H9 (cell line): ENCODE measurements around the gene CELF4. TPM values are rescaled to one million over a fixed set of nuclear protein-coding genes. Genes with fewer than 3 reads are reported as not detected.

Experiments used
- DNase-seq: peaks from one replicate; pipeline ENCODE4 v3.0.0-alpha.2; 2017
- H2AFZ ChIP-seq: one replicate; pipeline ENCODE4 v1.6.1; 2013; ENCODE audit warnings: mild to moderate bottlenecking, low read length, control low read depth, moderate library complexity
- H2AK5ac ChIP-seq: 2 replicates; pipeline ENCODE4 v1.6.1; 2013; ENCODE audit warnings: low read length, control low read depth, mixed read lengths; ENCODE audit not compliant: insufficient read length
- H2BK120ac ChIP-seq: one replicate; pipeline ENCODE4 v1.6.1; 2013; ENCODE audit warnings: low read depth, mild to moderate bottlenecking, low read length, control low read depth, inconsistent platforms; ENCODE audit not compliant: poor library complexity, severe bottlenecking
- H2BK12ac ChIP-seq: 2 replicates; pipeline ENCODE4 v1.6.1; 2013; ENCODE audit warnings: low read length, control low read depth, mixed read lengths, low read depth; ENCODE audit not compliant: insufficient read length
- H2BK15ac ChIP-seq: 2 replicates; pipeline ENCODE4 v1.6.1; 2013; ENCODE audit warnings: low read depth, low read length, control low read depth
- H2BK20ac ChIP-seq: one replicate; pipeline ENCODE4 v1.6.1; 2013; ENCODE audit warnings: low read depth, mild to moderate bottlenecking, low read length, control low read depth, inconsistent platforms; ENCODE audit not compliant: poor library complexity, severe bottlenecking
- H2BK5ac ChIP-seq: 2 replicates; pipeline ENCODE4 v1.6.1; 2013; ENCODE audit warnings: low read length, control low read depth, mixed read lengths; ENCODE audit not compliant: insufficient read length
- H3K14ac ChIP-seq: 2 replicates; pipeline ENCODE4 v1.6.1; 2013; ENCODE audit warnings: low read length, control low read depth; ENCODE audit not compliant: insufficient read depth
- H3K18ac ChIP-seq: 2 replicates; pipeline ENCODE4 v1.6.1; 2013; ENCODE audit warnings: low read depth, mild to moderate bottlenecking, mixed read lengths, low read length, control low read depth; ENCODE audit not compliant: insufficient read length
- H3K23ac ChIP-seq: 2 replicates; pipeline ENCODE4 v1.6.1; 2013; ENCODE audit warnings: low read length, control low read depth, mixed read lengths, low read depth; ENCODE audit not compliant: insufficient read length
- H3K23me2 ChIP-seq: 2 replicates; pipeline ENCODE4 v1.6.1; 2013; ENCODE audit warnings: low read depth, mild to moderate bottlenecking, mixed read lengths, low read length, control low read depth; ENCODE audit not compliant: insufficient read length, poor library complexity, severe bottlenecking
- H3K27ac ChIP-seq: 2 replicates; pipeline ENCODE4 v1.5.1; 2013; ENCODE audit warnings: low read length, control low read depth, mixed read lengths, low read depth; ENCODE audit not compliant: insufficient read length
- H3K27me3 ChIP-seq: 2 replicates; pipeline ENCODE4 v1.6.1; 2013; ENCODE audit warnings: low read length, control low read depth, inconsistent platforms; ENCODE audit not compliant: insufficient read depth
- H3K4ac ChIP-seq: 2 replicates; pipeline ENCODE4 v1.6.1; 2013; ENCODE audit warnings: low read depth, mild to moderate bottlenecking, control low read depth, inconsistent platforms, low read length, moderate library complexity
- H3K4me1 ChIP-seq: 2 replicates; pipeline ENCODE4 v1.6.1; 2013; ENCODE audit warnings: low read length, control low read depth, inconsistent platforms; ENCODE audit not compliant: insufficient read depth
- H3K4me2 ChIP-seq: 2 replicates; pipeline ENCODE4 v1.6.1; 2013; ENCODE audit warnings: low read length, control low read depth, mixed read lengths; ENCODE audit not compliant: insufficient read length, insufficient read depth
- H3K56ac ChIP-seq: 2 replicates; pipeline ENCODE4 v1.6.1; 2013; ENCODE audit warnings: low read depth, mild to moderate bottlenecking, mixed read lengths, low read length, control low read depth; ENCODE audit not compliant: insufficient read length
- H3K79me1 ChIP-seq: 2 replicates; pipeline ENCODE4 v1.6.1; 2013; ENCODE audit warnings: low read depth, mild to moderate bottlenecking, moderate library complexity, low read length, control low read depth, inconsistent platforms; ENCODE audit not compliant: insufficient read depth, poor library complexity, severe bottlenecking
- H3K79me2 ChIP-seq: 2 replicates; pipeline ENCODE4 v1.6.1; 2013; ENCODE audit warnings: low read length, control low read depth, inconsistent platforms; ENCODE audit not compliant: insufficient read depth
- H3K9ac ChIP-seq: 2 replicates; pipeline ENCODE4 v1.6.1; 2013; ENCODE audit warnings: low read length, control low read depth, mixed read lengths; ENCODE audit not compliant: insufficient read length; ENCODE audit errors: extremely low read depth
- H3K9me3 ChIP-seq: one replicate; pipeline ENCODE4 v1.6.1; 2013; ENCODE audit warnings: low read depth, low read length, inconsistent platforms; ENCODE audit not compliant: control insufficient read depth
- H3T11ph ChIP-seq: one replicate; pipeline ENCODE4 v1.6.1; 2013; ENCODE audit warnings: mild to moderate bottlenecking, low read length, control low read depth, inconsistent platforms
- H4K20me1 ChIP-seq: one replicate; pipeline ENCODE4 v1.6.1; 2013; ENCODE audit not compliant: control insufficient read depth, insufficient read length, insufficient read depth
- H4K5ac ChIP-seq: 2 replicates; pipeline ENCODE4 v1.6.1; 2013; ENCODE audit warnings: low read depth, mild to moderate bottlenecking, mixed read lengths, low read length, control low read depth; ENCODE audit not compliant: insufficient read length
- H4K8ac ChIP-seq: replicated peaks from 2 replicates; pipeline ENCODE4 v1.6.1; 2013; ENCODE audit warnings: low read length, control low read depth, mixed read lengths, low read depth; ENCODE audit not compliant: insufficient read length
- H4K91ac ChIP-seq: 2 replicates; pipeline ENCODE4 v1.6.1; 2013; ENCODE audit warnings: low read depth, mild to moderate bottlenecking, moderate library complexity, mixed read lengths, low read length, control low read depth; ENCODE audit not compliant: insufficient read length
- H3K27ac Mint-ChIP-seq, 3 experiments: 2 replicates in 2 of 3; 3 replicates in 1 of 3; pipeline ENCODE4 v1.8.0; 2020 to 2021; ENCODE audit warnings: mixed read lengths in 3 of 3, mild to moderate bottlenecking in 1 of 3, moderate library complexity in 1 of 3
- H3K27me3 Mint-ChIP-seq: 2 replicates; pipeline ENCODE4 v1.8.0; 2021; ENCODE audit warnings: low read depth, mild to moderate bottlenecking, moderate library complexity, mixed read lengths
- H3K36me3 Mint-ChIP-seq, 3 experiments: 2 replicates in 2 of 3; 3 replicates in 1 of 3; pipeline ENCODE4 v1.8.0; 2020 to 2021; ENCODE audit warnings: low read depth in 3 of 3, mixed read lengths in 3 of 3; ENCODE audit not compliant: insufficient read depth in 1 of 3
- H3K4me1 Mint-ChIP-seq, 2 experiments: 2 replicates each; pipeline ENCODE4 v1.8.0; 2020; ENCODE audit warnings: mixed read lengths in 2 of 2
- H3K4me3 Mint-ChIP-seq, 2 experiments: 2 replicates in 1 of 2; 3 replicates in 1 of 2; pipeline ENCODE4 v1.8.0; 2020 to 2021; ENCODE audit warnings: mild to moderate bottlenecking in 2 of 2, mixed read lengths in 2 of 2, moderate library complexity in 1 of 2
- H3K9me3 Mint-ChIP-seq, 2 experiments: 2 replicates in 1 of 2; 3 replicates in 1 of 2; pipeline ENCODE4 v1.8.0; 2020; ENCODE audit warnings: mild to moderate bottlenecking in 2 of 2, mixed read lengths in 2 of 2, moderate library complexity in 1 of 2
- CTCF ChIP-seq: fragments of 200-600 bp; sonication (generic); conservative IDR thresholded peaks from 3 replicates; pipeline ENCODE4 v1.8.0; 2021; ENCODE audit warnings: antibody characterized with exemption, mild to moderate bottlenecking
- WGBS: extraction: QIAGEN DNeasy Blood & Tissue Kit; methylation state at CpG from one replicate; pipeline ENCODE4 v1.1.7; 2013; ENCODE audit warnings: missing lambda C conversion rate, low lambda C conversion rate, mixed read lengths; ENCODE audit not compliant: insufficient read length; ENCODE audit errors: extremely low coverage; 5-methylcytosine and 5-hydroxymethylcytosine counted together
- total RNA-seq: library from RNA; stranded (reverse); gene quantifications from 2 replicates; pipeline ENCODE4 v1.2.1, GENCODE V29; 2021

Gene CELF4
- total RNA-seq, 1 experiment from 2014 or later, result 1.1 TPM

GRCh38 chr18:37252854-37253393 is 312.7 kb downstream of the CELF4 start:
- H3K36me3 Mint-ChIP-seq, result peaks cover 0 to 2% (median 0%) of the 10 kb centered on the region in 3 experiments; a peak in 1 of 7 replicates
- H3K27me3 ChIP-seq, result peaks cover 12% of the 10 kb centered on the region
- H3K9ac ChIP-seq, result no peak overlapping the region
- peaks cover 5% of the 10 kb centered on the region; the same call in 1 of the 2 replicates for H3K4me1 ChIP-seq
- H3K79me1 ChIP-seq, result no peaks in the 10 kb centered on the region
- no peak overlapping the region for H2BK12ac ChIP-seq
- no CpG with 5 or more reads among the region's 12 CpGs for WGBS
- H2BK20ac ChIP-seq, result no peak overlapping the region
- no peak overlapping the region for H4K5ac ChIP-seq
- H3T11ph ChIP-seq, result no peak overlapping the region
- H3K4me3 Mint-ChIP-seq, result peak overlapping the region; percentile 70 to 74
- H3K23ac ChIP-seq, result no peak overlapping the region
- H2BK120ac ChIP-seq, result no peak overlapping the region
- H2BK15ac ChIP-seq, result no peak overlapping the region
- H3K23me2 ChIP-seq, result peaks cover 7% of the 10 kb centered on the region
- H2BK5ac ChIP-seq, result no peak overlapping the region
- H4K8ac ChIP-seq, result no peak overlapping the region
- H3K9me3 ChIP-seq, result no peaks in the 10 kb centered on the region
- 0 out of 5 replicates have a peak, but pooled peaks cover 0 to 2% of the 10 kb centered on the region in 2 experiments for H3K9me3 Mint-ChIP-seq
- no peak overlapping the region for H3K27ac Mint-ChIP-seq
- no peaks in the 10 kb centered on the region for H4K20me1 ChIP-seq
- no peak overlapping the region for H3K4ac ChIP-seq
- peak overlapping the region; percentile 63 for H3K4me2 ChIP-seq
- H3K4me1 Mint-ChIP-seq, result peaks cover 21 to 28% of the 10 kb centered on the region in 2 experiments
- H3K18ac ChIP-seq, result no peak overlapping the region
- no peak overlapping the region for H2AK5ac ChIP-seq
- no peak for DNase-seq
- no peak overlapping the region for H3K27ac ChIP-seq
- H3K14ac ChIP-seq, result no peak overlapping the region
- H3K79me2 ChIP-seq, result no peaks in the 10 kb centered on the region
- H2AFZ ChIP-seq, result no peak overlapping the region
- no peak overlapping the region for H3K56ac ChIP-seq
- no peak for TF ChIP-seq CTCF
- H3K27me3 Mint-ChIP-seq, result peaks cover 57% of the 10 kb centered on the region
- no peak overlapping the region for H4K91ac ChIP-seq
